ENCODE results near the gene TTLL11. TPM values are rescaled to one million over a fixed set of nuclear protein-coding genes. Genes with fewer than 3 reads are reported as not detected.

Gene TTLL11
- total and polyA plus RNA-seq, 4 donors, result 12.3 to 21.1 (median 19.1) TPM

- peak overlapping the region; percentile 10 for H3K27ac ChIP-seq (ENCODE audit: low read depth, low read length)
- peak in 1 of 6 donors; percentile 54 for DNase-seq (ENCODE audit: low read depth in 4 of 6, low spot score in 6 of 6)
- peaks cover 38% of the 10 kb centered on the region for H3K4me1 ChIP-seq (ENCODE audit: control insufficient read depth, insufficient read depth, low read length)
- no peak overlapping the region for H3K4me3 ChIP-seq (ENCODE audit: low read depth, low read length)
- 47% methylated on average over 10 of the region's 14 CpGs for WGBS (ENCODE audit: insufficient coverage)
- H3K9me3 ChIP-seq (ENCODE audit: control insufficient read depth, insufficient read depth, low read length), result no peaks in the 10 kb centered on the region
- no peaks in the 10 kb centered on the region for H3K36me3 ChIP-seq (ENCODE audit: control insufficient read depth, insufficient read depth, low read length)
- H3K27me3 ChIP-seq (ENCODE audit: control insufficient read depth, insufficient read depth, low read length), result no peaks in the 10 kb centered on the region
Observed at GRCh38 chr9:121878271-121878822, 214.8 kb downstream of the TTLL11 start.

GRCh38 chr9:121876658-121877271 is 216.3 kb downstream of the TTLL11 start:
- DNase-seq (ENCODE audit: low read depth in 4 of 6, low spot score in 6 of 6), result peak in 1 of 6 donors; percentile 23
- H3K27ac ChIP-seq (ENCODE audit: low read depth, low read length), result no peak overlapping the region
- WGBS (ENCODE audit: insufficient coverage), result 64% methylated on average over 9 of the region's 13 CpGs

GRCh38 chr9:121876255-121876654 is 216.9 kb downstream of the TTLL11 start:
- H3K9me3 ChIP-seq (ENCODE audit: control insufficient read depth, insufficient read depth, low read length), result no peaks in the 10 kb centered on the region
- H3K4me1 ChIP-seq (ENCODE audit: control insufficient read depth, insufficient read depth, low read length), result peaks cover 30% of the 10 kb centered on the region
- no peaks in the 10 kb centered on the region for H3K27me3 ChIP-seq (ENCODE audit: control insufficient read depth, insufficient read depth, low read length)
- H3K36me3 ChIP-seq (ENCODE audit: control insufficient read depth, insufficient read depth, low read length), result no peaks in the 10 kb centered on the region
- DNase-seq (ENCODE audit: low read depth in 4 of 6, low spot score in 6 of 6), result no peak
- no peak overlapping the region for H3K4me3 ChIP-seq (ENCODE audit: low read depth, low read length)
- H3K27ac ChIP-seq (ENCODE audit: low read depth, low read length), result no peak overlapping the region
- WGBS (ENCODE audit: insufficient coverage), result 92% methylated on average over 1 of the region's 2 CpGs

More at GRCh38 chr9:121876658-121877271, 216.3 kb downstream of the TTLL11 start:
- H3K4me3 ChIP-seq (ENCODE audit: low read depth, low read length), result no peak overlapping the region
- H3K36me3 ChIP-seq (ENCODE audit: control insufficient read depth, insufficient read depth, low read length), result no peaks in the 10 kb centered on the region
- H3K27me3 ChIP-seq (ENCODE audit: control insufficient read depth, insufficient read depth, low read length), result no peaks in the 10 kb centered on the region
- no peaks in the 10 kb centered on the region for H3K9me3 ChIP-seq (ENCODE audit: control insufficient read depth, insufficient read depth, low read length)
- peaks cover 30% of the 10 kb centered on the region for H3K4me1 ChIP-seq (ENCODE audit: control insufficient read depth, insufficient read depth, low read length)

GRCh38 chr9:121874524-121874923 is 218.6 kb downstream of the TTLL11 start:
- Histone ChIP-seq H3K9me3 (ENCODE audit: control insufficient read depth, insufficient read depth, low read length) (no peaks in the 10 kb centered on the region), H3K36me3 (ENCODE audit: control insufficient read depth, insufficient read depth, low read length) (peaks cover 5% of the 10 kb centered on the region), H3K27me3 (ENCODE audit: control insufficient read depth, insufficient read depth, low read length) (no peaks in the 10 kb centered on the region), H3K4me1 (ENCODE audit: control insufficient read depth, insufficient read depth, low read length) (peaks cover 20% of the 10 kb centered on the region), H3K27ac (ENCODE audit: low read depth, low read length) (no peak overlapping the region), H3K4me3 (ENCODE audit: low read depth, low read length) (no peak overlapping the region)
- no CpG with 5 or more reads among the region's 6 CpGs for WGBS (ENCODE audit: insufficient coverage)
- no peak for DNase-seq (ENCODE audit: low read depth in 4 of 6, low spot score in 6 of 6)

- 81% methylated on average over 8 of the region's 8 CpGs for WGBS (ENCODE audit: insufficient coverage)
- H3K4me3 ChIP-seq (ENCODE audit: low read depth, low read length), result no peak overlapping the region
- no peak for DNase-seq (ENCODE audit: low read depth in 4 of 6, low spot score in 6 of 6)
Observed at GRCh38 chr9:121871431-121872025, 221.6 kb downstream of the TTLL11 start.

GRCh38 chr9:121870271-121870670 is 222.8 kb downstream of the TTLL11 start:
- Histone ChIP-seq H3K36me3 (ENCODE audit: control insufficient read depth, insufficient read depth, low read length) (peaks cover 5% of the 10 kb centered on the region), H3K27ac (ENCODE audit: low read depth, low read length) (no peak overlapping the region), H3K4me3 (ENCODE audit: low read depth, low read length) (no peak overlapping the region), H3K27me3 (ENCODE audit: control insufficient read depth, insufficient read depth, low read length) (no peaks in the 10 kb centered on the region), H3K4me1 (ENCODE audit: control insufficient read depth, insufficient read depth, low read length) (no peaks in the 10 kb centered on the region), H3K9me3 (ENCODE audit: control insufficient read depth, insufficient read depth, low read length) (no peaks in the 10 kb centered on the region)
- WGBS (ENCODE audit: insufficient coverage), result 94% methylated on average over 9 of the region's 10 CpGs
- no peak for DNase-seq (ENCODE audit: low read depth in 4 of 6, low spot score in 6 of 6)

More at GRCh38 chr9:121871431-121872025, 221.6 kb downstream of the TTLL11 start:
- Histone ChIP-seq H3K4me1 (ENCODE audit: control insufficient read depth, insufficient read depth, low read length) (no peaks in the 10 kb centered on the region), H3K27ac (ENCODE audit: low read depth, low read length) (no peak overlapping the region), H3K9me3 (ENCODE audit: control insufficient read depth, insufficient read depth, low read length) (no peaks in the 10 kb centered on the region), H3K27me3 (ENCODE audit: control insufficient read depth, insufficient read depth, low read length) (no peaks in the 10 kb centered on the region), H3K36me3 (ENCODE audit: control insufficient read depth, insufficient read depth, low read length) (peaks cover 5% of the 10 kb centered on the region)

- Histone ChIP-seq H3K36me3 (ENCODE audit: control insufficient read depth, insufficient read depth, low read length) (peaks cover 5% of the 10 kb centered on the region), H3K27me3 (ENCODE audit: control insufficient read depth, insufficient read depth, low read length) (no peaks in the 10 kb centered on the region), H3K9me3 (ENCODE audit: control insufficient read depth, insufficient read depth, low read length) (no peaks in the 10 kb centered on the region), H3K4me3 (ENCODE audit: low read depth, low read length) (no peak overlapping the region), H3K27ac (ENCODE audit: low read depth, low read length) (no peak overlapping the region), H3K4me1 (ENCODE audit: control insufficient read depth, insufficient read depth, low read length) (peaks cover 2% of the 10 kb centered on the region)
- no CpG with 5 or more reads among the region's 1 CpG for WGBS (ENCODE audit: insufficient coverage)
- no peak for DNase-seq (ENCODE audit: low read depth in 4 of 6, low spot score in 6 of 6)
Observed at GRCh38 chr9:121868626-121869025, 224.5 kb downstream of the TTLL11 start.

GRCh38 chr9:121866927-121867326 is 226.2 kb downstream of the TTLL11 start:
- no peak for DNase-seq (ENCODE audit: low read depth in 4 of 6, low spot score in 6 of 6)
- WGBS (ENCODE audit: insufficient coverage), result 88% methylated on average over 1 of the region's 1 CpG

GRCh38 chr9:121865884-121866283 is 227.2 kb downstream of the TTLL11 start:
- H3K4me1 ChIP-seq (ENCODE audit: control insufficient read depth, insufficient read depth, low read length), result peaks cover 17% of the 10 kb centered on the region
- peak overlapping the region; percentile 62 for H3K27ac ChIP-seq (ENCODE audit: low read depth, low read length)
- WGBS (ENCODE audit: insufficient coverage), result no CpG with 5 or more reads among the region's 7 CpGs

More at GRCh38 chr9:121866927-121867326, 226.2 kb downstream of the TTLL11 start:
- Histone ChIP-seq H3K9me3 (ENCODE audit: control insufficient read depth, insufficient read depth, low read length) (no peaks in the 10 kb centered on the region), H3K27ac (ENCODE audit: low read depth, low read length) (no peak overlapping the region), H3K4me1 (ENCODE audit: control insufficient read depth, insufficient read depth, low read length) (peaks cover 17% of the 10 kb centered on the region), H3K4me3 (ENCODE audit: low read depth, low read length) (no peak overlapping the region), H3K27me3 (ENCODE audit: control insufficient read depth, insufficient read depth, low read length) (no peaks in the 10 kb centered on the region), H3K36me3 (ENCODE audit: control insufficient read depth, insufficient read depth, low read length) (peaks cover 5% of the 10 kb centered on the region)

GRCh38 chr9:121865060-121865459 is 228.0 kb downstream of the TTLL11 start:
- no peaks in the 10 kb centered on the region for H3K36me3 ChIP-seq (ENCODE audit: control insufficient read depth, insufficient read depth, low read length)
- DNase-seq (ENCODE audit: low read depth in 4 of 6, low spot score in 6 of 6), result peak in 1 of 6 donors; percentile 53
- no peaks in the 10 kb centered on the region for H3K27me3 ChIP-seq (ENCODE audit: control insufficient read depth, insufficient read depth, low read length)
- H3K4me1 ChIP-seq (ENCODE audit: control insufficient read depth, insufficient read depth, low read length), result peaks cover 17% of the 10 kb centered on the region
- WGBS (ENCODE audit: insufficient coverage), result 78% methylated on average over 1 of the region's 6 CpGs
- no peaks in the 10 kb centered on the region for H3K9me3 ChIP-seq (ENCODE audit: control insufficient read depth, insufficient read depth, low read length)
- no peak overlapping the region for H3K4me3 ChIP-seq (ENCODE audit: low read depth, low read length)
- H3K27ac ChIP-seq (ENCODE audit: low read depth, low read length), result peak overlapping the region; percentile 6

More at GRCh38 chr9:121865884-121866283, 227.2 kb downstream of the TTLL11 start:
- Histone ChIP-seq H3K9me3 (ENCODE audit: control insufficient read depth, insufficient read depth, low read length) (no peaks in the 10 kb centered on the region), H3K4me3 (ENCODE audit: low read depth, low read length) (no peak overlapping the region), H3K36me3 (ENCODE audit: control insufficient read depth, insufficient read depth, low read length) (peaks cover 5% of the 10 kb centered on the region), H3K27me3 (ENCODE audit: control insufficient read depth, insufficient read depth, low read length) (no peaks in the 10 kb centered on the region)
- DNase-seq (ENCODE audit: low read depth in 4 of 6, low spot score in 6 of 6), result no peak

Data from spinal cord (tissue), 10 donors.